CD14-positive monocyte (primary cell): ENCODE data around the gene MKRN3. TPM values are rescaled to one million over a fixed set of nuclear protein-coding genes. Genes with fewer than 3 reads are reported as not detected.

Experiments
- DNase-seq, 3 donors: peaks; one replicate each; pipeline ENCODE4 v3.0.0-alpha.2; 2011 to 2022
- H2AFZ ChIP-seq: 2 replicates; pipeline ENCODE4 v1.6.0; 2012; ENCODE audit warnings: mild to moderate bottlenecking, low read depth, low read length, inconsistent platforms; ENCODE audit not compliant: insufficient read depth, poor library complexity, severe bottlenecking
- H3K27ac ChIP-seq, 2 donors: 1 replicate in 1 of 2; 2 replicates in 1 of 2; pipeline ENCODE4 v1.5.1; 2012 to 2013; ENCODE audit warnings: low read length in 2 of 2, control low read depth in 1 of 2, inconsistent platforms in 1 of 2, low read depth in 1 of 2, mild to moderate bottlenecking in 1 of 2
- H3K27me3 ChIP-seq, 2 donors: one replicate each; pipeline versions ENCODE4 v1.6.0 to v1.6.1; 2011 to 2013; ENCODE audit warnings: low read length in 2 of 2; ENCODE audit not compliant: control insufficient read depth in 2 of 2, insufficient read depth in 2 of 2
- H3K36me3 ChIP-seq, 2 donors: replicated peaks in 1 of 2; 1 replicate in 1 of 2; 2 replicates in 1 of 2; pipeline versions ENCODE4 v1.5.1 to v1.6.1; 2012 to 2013; ENCODE audit warnings: low read length in 2 of 2, control low read depth in 1 of 2, inconsistent platforms in 1 of 2, mild to moderate bottlenecking in 1 of 2; ENCODE audit not compliant: insufficient read depth in 2 of 2, control insufficient read depth in 1 of 2
- H3K4me1 ChIP-seq, 2 donors: 1 replicate in 1 of 2; 2 replicates in 1 of 2; pipeline versions ENCODE4 v1.5.1 to v1.6.1; 2012 to 2013; ENCODE audit warnings: low read length in 2 of 2, control low read depth in 1 of 2, inconsistent platforms in 1 of 2, mild to moderate bottlenecking in 1 of 2, moderate library complexity in 1 of 2; ENCODE audit not compliant: insufficient read depth in 2 of 2, control insufficient read depth in 1 of 2
- H3K4me2 ChIP-seq: replicated peaks from 2 replicates; pipeline ENCODE3; 2012; ENCODE audit warnings: low read length, moderate library complexity, mild to moderate bottlenecking; ENCODE audit not compliant: poor library complexity, severe bottlenecking; ENCODE audit errors: extremely low read depth
- H3K4me3 ChIP-seq, 3 experiments: fragments of 200-600 bp in 1 of 3; sonication (generic) in 1 of 3; replicated peaks in 1 of 3; 1 replicate in 2 of 3; 2 replicates in 1 of 3; pipeline ENCODE4 v1.5.1; 2011 to 2013; ENCODE audit warnings: low read length in 3 of 3, mild to moderate bottlenecking in 3 of 3, control low read depth in 2 of 3, low read depth in 2 of 3, inconsistent platforms in 1 of 3, moderate library complexity in 1 of 3
- H3K79me2 ChIP-seq: 2 replicates; pipeline ENCODE4 v1.6.0; 2012; ENCODE audit warnings: mild to moderate bottlenecking, control low read depth, inconsistent platforms, low read length, moderate library complexity; ENCODE audit not compliant: insufficient read depth
- H3K9ac ChIP-seq: 2 replicates; pipeline ENCODE4 v1.6.0; 2017; ENCODE audit warnings: low read length, mild to moderate bottlenecking; ENCODE audit not compliant: insufficient read depth, poor library complexity, severe bottlenecking
- H3K9me3 ChIP-seq, 2 donors: replicated peaks in 1 of 2; 1 replicate in 1 of 2; 2 replicates in 1 of 2; pipeline versions ENCODE4 v1.5.1 to v1.6.1; 2012 to 2013; ENCODE audit warnings: low read length in 2 of 2, control low read depth in 1 of 2; ENCODE audit not compliant: control insufficient read depth in 1 of 2, insufficient read depth in 1 of 2
- H4K20me1 ChIP-seq: 2 replicates; pipeline ENCODE4 v1.6.0; 2012; ENCODE audit warnings: mild to moderate bottlenecking, low read length, control low read depth, moderate library complexity; ENCODE audit not compliant: insufficient read depth
- H3K27ac Mint-ChIP-seq, 7 donors: one replicate each; pipeline ENCODE4 v1.8.0; 2020; ENCODE audit warnings: mild to moderate bottlenecking in 7 of 7, mixed read lengths in 7 of 7, moderate library complexity in 6 of 7, inconsistent platforms in 2 of 7
- H3K27me3 Mint-ChIP-seq, 3 donors: one replicate each; pipeline ENCODE4 v1.8.0; 2021 to 2022; ENCODE audit warnings: low read depth in 3 of 3, mild to moderate bottlenecking in 3 of 3, mixed read lengths in 3 of 3, moderate library complexity in 3 of 3, inconsistent platforms in 1 of 3
- H3K36me3 Mint-ChIP-seq, 2 donors: one replicate each; pipeline ENCODE4 v1.8.0; 2020; ENCODE audit warnings: mixed read lengths in 2 of 2, inconsistent platforms in 1 of 2, mild to moderate bottlenecking in 1 of 2
- H3K4me1 Mint-ChIP-seq: one replicate; pipeline ENCODE4 v1.8.0; 2020; ENCODE audit warnings: mild to moderate bottlenecking, mixed read lengths
- H3K4me3 Mint-ChIP-seq, 2 donors: one replicate each; pipeline ENCODE4 v1.8.0; 2020; ENCODE audit warnings: mild to moderate bottlenecking in 2 of 2, mixed read lengths in 2 of 2, moderate library complexity in 1 of 2
- H3K9me3 Mint-ChIP-seq, 7 donors: one replicate each; pipeline ENCODE4 v1.8.0; 2020 to 2022; ENCODE audit warnings: mixed read lengths in 7 of 7, mild to moderate bottlenecking in 6 of 7, moderate library complexity in 6 of 7, inconsistent platforms in 2 of 7
- WGBS: methylation state at CpG from one replicate; pipeline ENCODE4 v1.1.5; 2013; ENCODE audit warnings: missing lambda C conversion rate; ENCODE audit not compliant: insufficient coverage; 5-methylcytosine and 5-hydroxymethylcytosine counted together
- intact Hi-C, 2 donors: fragments of 100-400 bp; cut with micrococcal nuclease; formaldehyde crosslinking; loops; one replicate each; pipeline versions ENCODE4 v1.15.0 to v1.15.1; 2023
- polyA plus RNA-seq, 3 donors: library from polyadenylated mRNA; depleted of rRNA in 1 of 3; unstranded in 2 of 3; stranded (reverse) in 1 of 3; fragments of 300-500 nt in 2 of 3; fragments of >200 nt in 1 of 3; fragmentation: Illumina TruSeq in 2 of 3; gene quantifications; 1 replicate in 2 of 3; 2 replicates in 1 of 3; pipeline ENCODE4 v1.2.3, GENCODE V29; 2012 to 2021
- TF ChIP-seq, protein P1 (sequence below): fragments of 200-600 bp; IDR thresholded peaks from one replicate; pipeline ENCODE4 v1.8.0; 2022; ENCODE audit warnings: antibody characterized with exemption, mild to moderate bottlenecking

MKRN3 gene
- polyA plus RNA-seq, 3 donors = 0.33 TPM; not detected in 2

DNA sequence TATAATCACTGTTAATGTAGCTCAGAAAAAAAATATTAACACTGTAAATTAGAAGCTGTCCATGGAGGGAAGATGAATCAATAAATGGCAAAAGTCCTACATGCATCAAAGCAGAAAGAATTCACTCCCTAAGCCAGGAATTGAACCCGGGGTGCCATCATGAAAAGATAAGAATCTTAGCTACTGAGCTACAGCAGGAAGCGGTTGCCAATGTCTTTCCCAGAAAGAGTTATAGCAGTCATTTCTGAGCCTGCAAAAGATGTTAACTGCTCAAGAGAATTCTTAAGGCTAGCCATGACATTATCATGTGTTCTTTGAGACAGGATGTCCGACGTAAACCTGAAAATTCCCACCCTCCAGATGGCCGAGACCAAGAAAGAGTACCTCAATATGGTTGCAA lies 47.4 kb upstream of the MKRN3 start:
- Histone ChIP-seq H3K36me3 (no peaks in the 10 kb centered on the region), H3K4me1 (no peaks in the 10 kb centered on the region), H2AFZ (no peak overlapping the region), H3K4me3 (no peak overlapping the region), H4K20me1 (no peaks in the 10 kb centered on the region), H3K4me2 (no peak overlapping the region), H3K9ac (no peak overlapping the region), H3K27me3 (no peaks in the 10 kb centered on the region), H3K79me2 (no peaks in the 10 kb centered on the region), H3K27ac (no peak overlapping the region), H3K9me3 (no peaks in the 10 kb centered on the region)
- TF ChIP-seq, protein P1, sequence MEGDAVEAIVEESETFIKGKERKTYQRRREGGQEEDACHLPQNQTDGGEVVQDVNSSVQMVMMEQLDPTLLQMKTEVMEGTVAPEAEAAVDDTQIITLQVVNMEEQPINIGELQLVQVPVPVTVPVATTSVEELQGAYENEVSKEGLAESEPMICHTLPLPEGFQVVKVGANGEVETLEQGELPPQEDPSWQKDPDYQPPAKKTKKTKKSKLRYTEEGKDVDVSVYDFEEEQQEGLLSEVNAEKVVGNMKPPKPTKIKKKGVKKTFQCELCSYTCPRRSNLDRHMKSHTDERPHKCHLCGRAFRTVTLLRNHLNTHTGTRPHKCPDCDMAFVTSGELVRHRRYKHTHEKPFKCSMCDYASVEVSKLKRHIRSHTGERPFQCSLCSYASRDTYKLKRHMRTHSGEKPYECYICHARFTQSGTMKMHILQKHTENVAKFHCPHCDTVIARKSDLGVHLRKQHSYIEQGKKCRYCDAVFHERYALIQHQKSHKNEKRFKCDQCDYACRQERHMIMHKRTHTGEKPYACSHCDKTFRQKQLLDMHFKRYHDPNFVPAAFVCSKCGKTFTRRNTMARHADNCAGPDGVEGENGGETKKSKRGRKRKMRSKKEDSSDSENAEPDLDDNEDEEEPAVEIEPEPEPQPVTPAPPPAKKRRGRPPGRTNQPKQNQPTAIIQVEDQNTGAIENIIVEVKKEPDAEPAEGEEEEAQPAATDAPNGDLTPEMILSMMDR = no peak
- no peak for DNase-seq
- H3K4me3 Mint-ChIP-seq = no peak overlapping the region
- peaks cover 0 to 2% (median 0%) of the 10 kb centered on the region in 3 donors for H3K27me3 Mint-ChIP-seq
- no peaks in the 10 kb centered on the region for H3K36me3 Mint-ChIP-seq
- H3K4me1 Mint-ChIP-seq = no peaks in the 10 kb centered on the region
- 70% methylated on average over 3 of the region's 5 CpGs for WGBS
- H3K27ac Mint-ChIP-seq = no peak overlapping the region
- H3K9me3 Mint-ChIP-seq = peaks cover 0 to 11% (median 3%) of the 10 kb centered on the region in 7 donors
- intact Hi-C loops = no loop called here

DNA sequence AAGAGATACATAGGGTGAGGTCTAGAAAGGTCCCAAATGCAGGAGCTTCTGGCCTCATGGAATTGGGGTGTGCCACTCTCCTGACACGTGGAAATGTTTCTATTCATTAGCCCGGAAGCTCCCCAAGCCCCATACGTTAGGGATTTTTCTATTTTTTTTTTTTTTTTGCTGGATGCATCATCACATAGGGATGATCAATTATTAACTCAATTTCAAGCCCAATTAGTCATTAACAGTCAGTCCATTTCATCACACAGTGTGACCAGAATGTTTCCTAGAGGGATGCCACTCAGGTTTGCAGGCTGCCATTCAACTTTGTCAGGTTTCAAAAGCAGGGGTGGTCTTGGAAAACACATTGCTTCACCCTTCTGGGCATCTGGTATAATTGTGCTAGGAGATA lies 40.7 kb upstream of the MKRN3 start:
- H3K27me3 Mint-ChIP-seq = peaks cover 0 to 2% (median 0%) of the 10 kb centered on the region in 3 donors

More for the DNA sequence above, 40.7 kb upstream of the MKRN3 start:
- WGBS = 72% methylated on average over 3 of the region's 3 CpGs
- Histone ChIP-seq H3K9me3 (no peaks in the 10 kb centered on the region), H4K20me1 (no peaks in the 10 kb centered on the region), H3K27me3 (no peaks in the 10 kb centered on the region), H3K27ac (no peak overlapping the region), H2AFZ (no peak overlapping the region), H3K4me1 (no peaks in the 10 kb centered on the region), H3K4me3 (no peak overlapping the region), H3K79me2 (no peaks in the 10 kb centered on the region), H3K36me3 (no peaks in the 10 kb centered on the region), H3K9ac (no peak overlapping the region), H3K4me2 (no peak overlapping the region)
- DNase-seq = no peak
- Mint-ChIP-seq H3K27ac (no peak overlapping the region), H3K4me1 (no peaks in the 10 kb centered on the region), H3K9me3 (peaks cover 0 to 6% (median 2%) of the 10 kb centered on the region in 7 donors), H3K4me3 (no peak overlapping the region), H3K36me3 (no peaks in the 10 kb centered on the region)
- intact Hi-C loops = no loop called here
- TF ChIP-seq, protein P1 = no peak
